ENCODE results near the gene TGFBRAP1.

TGFBRAP1 gene

DNA sequence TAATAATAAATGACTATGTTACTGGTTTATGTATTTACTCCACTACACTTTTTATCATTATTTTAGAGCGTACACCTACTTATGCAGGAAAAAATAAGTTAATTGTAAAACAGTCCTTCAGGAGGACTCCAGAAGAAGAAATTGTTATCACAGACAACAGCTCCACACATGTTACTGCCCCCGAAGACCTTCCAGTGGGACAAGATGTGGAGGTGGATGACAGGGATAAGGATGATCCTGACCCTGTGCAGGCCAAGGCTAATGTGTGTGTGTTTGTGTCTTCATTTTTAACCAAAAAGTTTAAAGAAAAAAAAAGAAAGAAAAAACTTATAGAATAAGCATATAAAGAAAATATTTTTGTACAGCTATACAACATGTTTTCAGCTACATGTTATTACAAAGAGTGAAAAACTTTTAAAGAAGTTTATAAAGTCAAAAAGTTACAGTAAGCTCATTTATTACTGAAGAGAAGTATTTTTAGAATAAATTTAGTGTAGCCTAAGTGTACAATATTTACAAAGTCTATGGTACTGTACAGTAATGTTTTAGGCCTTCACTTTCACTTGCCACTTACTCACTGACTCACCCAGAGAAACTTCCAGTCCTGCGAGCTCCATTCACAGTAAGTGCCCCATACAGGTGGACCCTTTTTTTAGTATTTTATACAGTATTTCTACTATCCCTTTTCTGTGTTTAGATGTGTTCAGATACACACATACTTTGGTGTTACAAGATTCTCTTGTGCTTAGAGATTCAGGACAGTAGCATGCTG is 7.5 kb downstream of the TGFBRAP1 start:
- no peak for DNase-seq

DNA sequence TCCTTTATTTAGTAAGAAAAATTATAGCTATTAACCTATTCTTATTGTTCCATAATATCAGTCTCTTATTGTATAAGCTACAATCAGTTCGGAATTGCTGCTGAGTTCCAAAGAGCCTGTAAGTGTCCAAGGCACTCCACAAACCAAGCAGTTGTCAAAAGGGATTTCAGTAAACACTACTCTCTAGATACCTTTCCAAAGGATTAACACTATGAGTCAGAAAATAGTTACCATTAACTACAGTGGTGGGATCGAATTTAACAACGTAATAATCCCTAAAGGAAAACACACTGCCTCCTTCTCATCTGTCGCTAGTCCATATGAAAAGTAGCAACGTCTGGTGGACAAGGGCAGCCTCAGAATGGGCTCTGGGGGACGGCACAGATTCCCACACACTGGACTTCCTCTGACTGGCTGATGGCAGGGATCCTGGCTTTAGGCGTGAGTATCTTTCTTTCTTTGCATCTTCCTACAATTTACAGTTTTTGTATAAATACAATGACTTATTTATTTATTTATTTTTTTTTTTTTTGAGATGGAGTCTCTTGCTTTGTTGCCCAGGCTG is 8.8 kb downstream of the TGFBRAP1 start:
- no peak for DNase-seq

DNA sequence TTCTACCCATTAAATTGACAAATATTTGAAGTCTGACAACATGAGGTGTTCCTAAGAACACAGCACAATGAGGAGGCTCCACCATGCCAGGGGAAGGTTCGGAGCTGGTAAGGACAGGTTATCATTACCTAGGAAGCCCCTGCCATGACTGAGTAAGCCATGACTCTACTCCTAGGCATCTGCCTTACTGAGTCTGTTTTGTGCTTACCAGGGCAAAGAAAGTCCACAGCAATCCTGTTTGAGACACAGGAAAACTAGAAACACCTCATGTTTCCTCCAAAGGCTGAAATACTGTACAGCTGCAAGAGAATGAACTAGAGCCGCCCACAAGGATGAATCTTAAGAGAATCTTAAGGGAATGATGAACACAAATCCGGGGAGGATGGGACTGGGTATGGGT is 11.6 kb downstream of the TGFBRAP1 start:
- DNase-seq: no peak

DNA sequence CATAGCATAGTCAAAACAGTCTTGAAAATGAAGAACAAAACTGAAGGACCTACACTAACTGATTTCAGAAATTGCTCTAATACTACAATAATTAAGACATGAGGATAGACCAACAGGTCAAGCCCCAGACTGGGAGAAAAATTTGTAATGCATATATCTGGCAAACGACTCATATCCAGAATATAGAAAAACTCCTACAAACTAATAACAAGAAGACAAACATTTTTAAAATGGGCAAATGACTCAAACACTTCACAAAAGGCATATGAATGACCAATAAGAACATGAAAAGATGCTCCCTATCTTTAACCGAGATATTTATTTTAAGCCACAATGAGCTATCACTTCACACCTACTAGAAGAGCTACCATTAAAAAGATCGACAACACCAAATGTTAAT is 14.2 kb downstream of the TGFBRAP1 start:
- no peak for DNase-seq

DNA sequence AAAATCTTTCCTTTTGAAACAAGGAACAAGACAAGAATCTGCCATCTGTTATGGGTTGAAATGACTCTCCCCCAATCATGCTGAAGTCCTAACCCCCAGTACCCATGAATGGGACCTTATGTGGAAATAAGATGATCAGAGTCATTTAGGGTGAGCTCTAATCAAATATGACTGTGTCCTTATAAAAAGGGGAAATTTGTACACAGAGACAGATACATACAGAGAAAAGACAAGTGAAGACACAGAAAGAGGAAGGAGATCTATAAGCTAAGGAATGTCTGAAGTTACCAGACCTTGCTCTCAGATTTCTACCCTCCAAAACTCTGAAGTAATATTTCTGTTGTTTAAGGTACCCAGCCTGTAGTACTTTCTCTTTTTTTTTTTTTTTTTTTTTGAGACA is 15.7 kb downstream of the TGFBRAP1 start:
- DNase-seq: no peak

DNA sequence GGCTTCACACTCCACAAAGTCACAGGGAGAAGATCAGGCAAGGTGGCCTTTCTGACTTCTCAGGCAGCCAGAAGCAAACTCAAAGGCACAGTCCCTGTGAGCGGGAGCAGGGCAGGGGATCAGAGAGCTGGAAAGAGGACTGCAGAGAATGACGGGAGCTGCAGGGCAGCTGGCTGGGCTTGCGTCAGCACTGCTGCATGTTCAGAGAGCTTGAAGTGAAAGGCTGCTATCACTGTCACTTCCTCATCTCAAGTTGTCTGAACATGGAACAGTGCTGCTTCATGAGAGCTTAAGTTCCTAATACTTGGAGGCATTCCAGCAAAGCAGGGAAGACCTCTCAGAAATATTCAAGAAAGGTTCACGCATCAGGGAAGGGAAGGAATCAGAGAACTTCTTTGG is 20.4 kb downstream of the TGFBRAP1 start:
- peak in 24 of 56 donors; percentile 4 to 51 (median 19) for DNase-seq

DNA sequence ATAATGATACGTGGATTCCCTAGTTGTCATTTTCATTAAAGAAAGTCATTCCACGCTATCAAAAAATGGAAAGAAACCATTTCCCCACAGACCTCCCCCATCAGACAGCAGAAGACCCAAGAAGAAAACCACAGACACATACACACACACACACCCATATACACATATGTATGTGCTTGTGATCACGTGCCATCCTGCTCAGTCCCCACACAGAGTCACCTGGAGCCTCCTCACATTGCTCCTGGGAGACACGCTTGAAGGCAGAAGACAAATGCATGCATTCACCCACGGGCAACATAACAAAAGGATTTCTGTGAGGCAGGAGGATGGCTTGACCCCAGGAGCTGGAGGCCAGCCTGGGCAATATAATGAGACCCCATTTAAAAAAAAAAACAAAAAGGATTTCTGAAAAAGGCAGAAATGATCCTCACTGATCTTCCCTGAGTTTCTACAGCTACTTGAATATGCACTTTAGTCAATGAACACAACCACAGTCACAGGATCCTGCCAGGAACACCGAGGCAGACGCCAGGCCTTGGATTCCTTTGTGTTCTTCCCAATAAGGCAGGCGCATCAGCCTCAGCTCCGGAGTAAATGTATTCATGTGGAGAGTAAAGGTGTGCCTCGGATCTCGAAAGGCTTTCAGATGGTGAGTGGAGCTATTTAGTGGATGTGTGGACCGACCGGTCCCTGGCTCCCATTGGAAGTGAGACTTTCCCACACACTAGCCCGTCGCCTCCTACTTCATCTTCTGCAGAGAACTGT is 21.0 kb downstream of the TGFBRAP1 start:
- peak in 1 of 56 donors; percentile 32 for DNase-seq

DNA sequence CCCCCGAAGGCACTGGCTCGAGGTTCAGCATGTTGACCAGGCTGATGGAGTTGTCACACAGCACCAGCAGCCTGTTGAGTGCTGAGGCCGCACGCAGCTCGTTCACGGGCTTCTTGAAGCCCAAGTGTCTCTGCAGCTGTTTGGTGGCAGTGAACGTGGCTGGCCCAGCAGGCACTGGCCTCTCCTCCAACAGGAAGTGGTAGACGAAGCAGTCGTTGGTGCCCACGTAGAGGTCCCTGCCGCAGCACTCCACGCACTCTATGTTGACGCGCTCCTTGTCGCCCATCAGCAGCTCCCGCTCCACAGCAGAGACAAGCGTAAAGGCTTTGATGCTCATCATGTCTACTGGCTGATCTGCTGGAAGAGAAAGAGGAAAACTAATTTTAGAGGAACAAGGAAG is 21.6 kb downstream of the TGFBRAP1 start:
- DNase-seq: no peak

DNA sequence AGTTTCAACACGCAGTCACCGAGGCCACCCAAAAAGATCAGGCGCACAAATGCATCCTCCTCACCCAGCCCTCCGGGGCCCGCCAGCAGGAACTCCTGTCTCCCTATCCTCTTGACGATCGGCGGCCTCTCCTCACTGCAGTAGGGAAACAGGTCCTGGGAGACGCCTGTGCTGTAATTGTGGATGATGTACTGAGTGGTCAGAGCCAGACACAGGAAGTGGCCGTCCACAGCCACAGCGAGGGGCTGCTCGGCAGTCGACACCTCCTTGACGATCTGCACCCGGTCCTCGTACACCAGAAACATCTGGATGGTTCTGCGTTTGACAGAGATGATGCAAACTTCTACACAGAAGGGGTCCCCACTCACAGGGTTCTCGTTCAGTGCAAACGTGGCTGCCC is 22.0 kb downstream of the TGFBRAP1 start:
- no peak for DNase-seq

DNA sequence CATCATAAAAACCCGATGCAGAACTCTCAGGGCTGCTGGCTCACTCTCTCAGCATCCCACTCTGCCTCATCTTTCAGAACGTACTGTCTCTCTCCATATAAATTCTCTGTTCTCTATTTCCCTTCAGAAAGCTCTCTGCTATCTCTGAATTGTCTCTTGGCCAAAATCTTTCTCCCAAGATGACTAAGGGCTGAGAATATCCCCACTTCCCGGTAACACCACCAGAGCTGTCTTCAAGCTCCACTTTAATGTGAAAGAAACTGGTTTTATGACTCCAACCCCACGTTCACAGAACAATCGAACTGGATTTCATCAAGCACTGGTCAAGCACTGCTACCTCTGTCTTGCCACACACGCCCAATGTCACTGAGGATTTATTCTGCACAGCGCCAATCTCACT is 22.4 kb downstream of the TGFBRAP1 start:
- DNase-seq: no peak

DNA sequence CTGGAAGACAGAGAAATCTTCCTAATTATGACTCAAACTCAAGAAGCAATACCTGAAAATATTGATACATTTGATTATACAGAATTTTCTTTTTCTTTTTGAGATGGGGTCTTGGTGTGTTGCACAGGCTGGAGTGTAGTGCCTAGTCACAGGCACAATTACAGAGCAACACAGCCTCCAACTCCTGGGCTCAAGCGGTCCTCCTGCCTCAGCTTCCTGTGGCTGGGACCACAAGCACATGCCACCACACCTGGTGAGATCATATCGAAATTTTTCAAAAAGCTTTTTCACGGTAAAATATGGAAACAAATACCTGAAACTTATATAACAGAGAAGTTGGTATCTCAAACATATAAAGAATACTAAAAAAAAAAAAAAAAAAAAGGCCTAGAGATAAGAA is 27.9 kb downstream of the TGFBRAP1 start:
- no peak for DNase-seq

DNA sequence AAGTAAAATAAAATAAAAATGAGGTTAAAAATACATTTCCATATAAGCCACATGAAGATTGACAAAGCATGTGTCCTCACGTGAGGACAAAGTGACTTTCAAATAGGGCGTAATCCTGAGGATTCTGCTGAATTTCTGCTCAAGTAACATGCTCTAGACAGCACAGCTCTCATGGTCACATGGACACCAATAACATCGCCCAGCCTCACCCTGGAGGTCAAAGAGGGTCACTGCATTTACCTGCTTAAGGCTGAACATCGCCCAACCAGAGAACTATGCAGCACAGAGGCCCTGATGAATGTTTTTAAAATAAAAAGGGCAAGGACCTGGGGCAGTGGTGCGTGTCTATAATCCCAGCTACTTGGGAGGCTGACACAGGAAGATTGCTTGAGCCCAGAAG is 30.2 kb downstream of the TGFBRAP1 start:
- DNase-seq: no peak

DNA sequence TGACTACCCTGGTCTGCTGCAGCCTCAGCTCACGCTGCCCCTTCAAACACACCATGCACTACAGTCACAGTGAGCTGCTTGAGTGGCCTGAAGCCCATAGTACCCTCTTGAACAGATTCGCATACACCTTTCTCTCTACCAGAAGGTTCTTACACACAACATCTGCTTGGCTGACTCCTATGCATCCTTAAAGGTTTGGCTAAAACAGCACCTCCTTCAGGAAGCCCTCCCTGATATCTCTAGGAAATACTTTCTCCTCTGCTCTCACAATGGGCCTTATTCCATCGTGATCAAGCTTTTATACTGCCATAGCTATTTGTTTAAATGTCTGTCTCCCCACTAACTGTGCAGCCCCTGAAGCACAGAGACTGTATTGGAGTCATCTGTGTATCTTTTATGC is 31.5 kb downstream of the TGFBRAP1 start:
- no peak for DNase-seq

DNA sequence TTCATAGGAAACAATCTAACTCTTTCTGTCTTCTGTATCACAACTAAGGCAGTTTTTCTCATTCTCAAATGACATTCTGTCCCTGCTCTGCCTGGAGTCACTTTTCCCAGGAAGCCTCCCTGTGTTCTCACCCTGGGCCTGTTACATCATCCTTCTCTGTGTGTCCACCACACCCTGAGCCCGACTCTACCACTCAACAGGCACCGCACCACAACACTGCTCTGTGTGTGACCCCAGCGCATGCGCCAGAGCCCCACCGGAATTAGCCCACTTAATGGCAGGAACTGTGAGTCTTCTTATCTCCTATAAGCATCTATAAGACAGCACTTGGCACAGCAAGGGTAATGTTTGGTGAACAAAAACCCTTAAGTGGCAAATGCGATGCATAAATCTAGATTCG is 32.3 kb downstream of the TGFBRAP1 start:
- DNase-seq: no peak

DNA sequence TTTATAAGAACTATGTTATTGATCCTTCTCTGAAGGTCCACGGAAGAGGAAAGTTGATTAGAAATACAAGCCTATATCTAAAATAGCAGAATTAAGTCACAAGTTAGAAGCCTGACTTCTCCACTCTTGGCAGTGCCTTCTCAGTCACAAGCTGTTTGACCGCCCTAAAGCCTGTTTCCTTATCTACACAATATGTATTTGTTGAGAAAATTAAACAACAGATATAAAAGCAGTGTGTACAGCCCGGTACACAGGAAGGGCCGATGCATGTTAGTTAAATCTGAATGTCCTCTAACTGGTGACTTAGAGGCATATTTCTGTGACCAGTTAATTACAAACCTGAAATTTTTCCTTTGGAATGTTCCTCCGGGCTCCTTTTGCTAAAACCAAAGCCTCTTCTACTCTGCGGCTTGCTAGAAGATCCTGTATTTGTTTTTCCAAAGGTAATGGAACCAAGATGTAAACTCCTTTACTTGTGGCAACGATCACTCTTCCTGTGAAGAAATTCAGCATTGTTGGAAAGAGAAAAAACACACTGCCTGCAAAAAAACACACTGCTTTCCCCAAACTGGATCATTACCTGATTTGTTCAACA is 33.4 kb downstream of the TGFBRAP1 start:
- no peak for DNase-seq

DNA sequence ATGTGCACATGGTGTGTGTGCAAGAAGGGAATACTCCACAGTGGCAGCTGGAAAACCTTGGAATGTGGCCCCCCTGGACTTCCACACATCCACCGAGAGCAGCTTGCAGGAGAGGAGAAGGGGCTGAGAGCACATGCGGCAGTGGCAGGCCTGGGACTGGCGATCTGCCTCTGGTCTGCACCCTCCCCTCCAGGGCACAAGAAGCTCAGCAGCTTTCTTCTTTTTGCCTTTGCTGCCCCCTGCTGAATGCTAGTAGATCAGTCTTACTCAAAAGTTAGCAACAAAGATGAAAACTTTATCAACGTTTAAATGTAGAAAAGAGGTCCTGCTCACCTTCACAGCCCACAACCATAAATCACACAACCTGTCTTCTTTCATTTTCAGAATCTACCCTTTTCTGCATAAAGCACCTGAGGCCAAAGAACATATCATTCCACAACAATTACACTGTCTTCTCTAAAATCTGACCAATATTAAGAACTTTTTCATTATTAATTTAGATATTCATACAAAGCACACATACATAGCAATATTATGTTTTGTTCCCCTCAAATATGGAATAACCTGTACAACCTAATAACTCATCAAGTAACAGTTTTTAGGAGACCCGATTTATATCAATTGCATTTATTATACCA is 34.6 kb downstream of the TGFBRAP1 start:
- DNase-seq: peak in 49 of 56 donors; percentile 4 to 74 (median 51)

DNA sequence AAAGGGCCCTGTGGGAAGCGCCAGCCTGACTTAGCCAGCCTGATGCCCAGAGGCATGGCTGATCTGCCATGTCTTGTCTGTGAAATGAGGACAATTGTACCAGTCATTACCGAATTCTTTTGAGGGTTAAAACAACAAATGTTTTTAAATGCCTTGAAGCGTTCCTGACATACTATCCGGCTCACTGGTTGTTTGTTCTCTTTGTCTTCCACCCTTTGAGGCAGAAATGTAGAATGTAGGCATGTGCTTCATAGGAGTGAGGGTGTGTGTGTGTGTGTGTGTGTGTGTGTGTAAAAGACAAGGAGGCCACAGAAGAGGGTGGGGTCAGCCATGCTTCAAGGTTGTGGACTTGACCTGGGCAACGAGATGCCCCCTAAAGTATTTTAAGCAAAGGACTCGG is 35.5 kb downstream of the TGFBRAP1 start:
- DNase-seq: no peak

DNA sequence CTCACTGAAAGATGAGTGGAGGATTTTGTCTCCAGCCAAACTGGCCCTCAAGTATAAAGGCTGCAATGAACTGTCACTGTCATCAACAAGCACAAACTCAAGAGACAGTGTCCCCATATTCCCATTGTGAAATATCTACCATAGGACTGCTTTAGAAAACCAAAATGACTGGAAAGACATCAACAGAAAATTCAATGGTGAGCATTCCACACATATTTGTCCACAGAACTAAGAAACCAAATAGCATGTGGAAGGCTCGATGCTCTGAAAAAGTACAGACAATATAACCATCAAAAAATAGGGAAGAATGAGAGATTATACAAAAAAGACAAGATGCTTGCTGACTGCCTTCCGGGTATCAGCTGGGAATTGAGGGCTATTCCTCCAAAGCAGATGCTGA is 37.6 kb downstream of the TGFBRAP1 start:
- no peak for DNase-seq

DNA sequence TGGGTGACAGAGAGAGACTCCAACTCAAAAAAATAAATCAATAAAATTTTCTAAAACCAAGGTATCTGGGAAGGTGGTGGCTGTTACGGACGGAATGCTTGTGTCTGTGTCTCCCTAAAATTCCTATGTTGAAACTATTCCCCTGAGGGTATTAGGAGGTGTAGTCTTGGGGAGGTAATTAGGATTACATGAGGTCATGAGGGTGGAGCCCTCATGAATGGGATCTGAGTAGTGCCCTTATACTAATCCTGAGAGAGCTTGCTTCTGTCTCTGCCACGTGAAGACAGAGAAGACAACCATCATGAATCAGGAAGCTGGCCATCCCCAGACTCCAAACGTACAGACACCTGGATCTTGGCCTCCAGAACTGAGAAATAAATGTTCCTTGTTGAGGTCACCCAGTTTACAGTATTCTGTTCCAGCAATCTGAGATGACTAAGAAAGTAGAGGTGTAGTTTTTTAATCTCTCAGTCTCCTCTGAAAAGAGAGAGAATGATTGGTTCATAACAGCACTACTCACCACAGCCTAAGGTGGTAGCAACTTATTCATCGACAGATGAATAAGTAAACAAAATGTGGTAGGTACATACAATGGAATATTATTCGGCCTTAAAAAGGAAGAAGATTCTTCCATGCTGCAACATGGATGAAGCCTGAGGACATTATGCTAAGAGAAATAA is 38.4 kb downstream of the TGFBRAP1 start:
- DNase-seq: no peak

DNA sequence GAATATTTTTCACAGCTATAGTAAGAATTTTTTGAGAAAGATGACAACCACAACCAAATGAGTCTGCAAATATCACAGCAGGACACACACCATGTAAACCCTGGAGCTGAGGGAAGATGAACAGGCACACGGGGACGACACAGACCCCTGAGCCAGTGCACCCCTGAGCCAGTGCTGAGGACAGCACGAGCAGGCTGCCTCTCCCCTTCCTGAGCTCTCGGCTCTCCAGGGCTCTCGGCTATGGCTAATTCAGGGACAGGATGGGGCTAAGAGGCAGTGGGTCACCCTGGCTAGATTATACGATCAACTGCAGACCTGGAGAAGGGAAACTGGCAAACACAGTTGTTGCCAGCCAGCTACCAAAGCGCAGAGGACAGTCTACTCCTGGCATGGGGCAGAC is 41.4 kb downstream of the TGFBRAP1 start:
- no peak for DNase-seq

DNA sequence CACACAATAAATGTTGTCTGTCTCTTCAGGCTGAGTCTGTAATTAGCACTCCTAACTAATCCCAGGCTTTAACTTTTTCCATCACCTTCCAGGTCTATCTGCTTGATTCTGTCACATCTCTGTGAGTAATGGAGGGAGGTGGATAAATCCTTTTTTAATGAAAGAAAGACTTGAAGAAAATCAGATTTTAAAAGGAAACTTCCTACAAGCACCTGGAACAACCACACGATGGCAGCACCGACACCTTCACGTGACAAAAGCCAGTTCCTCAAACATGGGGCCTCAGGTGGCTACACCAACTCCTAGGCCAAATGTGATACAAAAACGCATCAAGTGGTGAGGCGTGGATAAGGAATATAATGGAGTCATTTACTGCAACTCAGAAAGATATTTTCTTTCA is 41.8 kb downstream of the TGFBRAP1 start:
- peak in 4 of 56 donors; percentile 3 to 4 (median 4) for DNase-seq

Data from nucleus accumbens (tissue), 56 donors.